Esophagus muscularis mucosa (tissue), 4 donors: ENCODE data around the gene UGT1A10. TPM values are rescaled to one million over a fixed set of nuclear protein-coding genes. Genes with fewer than 3 reads are reported as not detected.

Experiments
- DNase-seq: peaks from one replicate; pipeline ENCODE4 v3.0.0-alpha.2; 2017; ENCODE audit errors: extremely low spot score
- H3K27ac ChIP-seq, 4 donors: fragments of 200-600 bp; sonication (generic); replicated peaks in 1 of 4; 1 replicate in 3 of 4; 2 replicates in 1 of 4; pipeline ENCODE4 v1.5.1; 2016 to 2019; ENCODE audit warnings: mild to moderate bottlenecking in 1 of 4
- H3K27me3 ChIP-seq, 4 donors: fragments of 200-600 bp; sonication (generic); one replicate each; pipeline versions ENCODE4 v1.5.1 to v1.6.0; 2016 to 2019
- H3K36me3 ChIP-seq, 4 donors: fragments of 200-600 bp; sonication (generic); one replicate each; pipeline ENCODE4 v1.5.1; 2016 to 2019
- H3K4me1 ChIP-seq, 4 donors: fragments of 200-600 bp; sonication (generic); one replicate each; pipeline ENCODE4 v1.5.1; 2016 to 2019
- H3K4me3 ChIP-seq, 4 donors: fragments of 200-600 bp; sonication (generic); 1 replicate in 2 of 4; 2 replicates in 2 of 4; pipeline ENCODE4 v1.5.1; 2016 to 2019; ENCODE audit warnings: mild to moderate bottlenecking in 4 of 4, moderate library complexity in 1 of 4
- H3K9me3 ChIP-seq, 4 donors: fragments of 200-600 bp; sonication (generic); 1 replicate in 3 of 4; 2 replicates in 1 of 4; pipeline ENCODE4 v1.5.1; 2016 to 2019
- EP300 ChIP-seq: sonication (generic); formaldehyde crosslinking; IDR thresholded peaks from one replicate; pipeline ENCODE4 v1.6.1; 2017; ENCODE audit warnings: antibody characterized with exemption
- POLR2A ChIP-seq: fragments of 450-650 bp; IDR thresholded peaks from one replicate; pipeline ENCODE4 v1.6.1; 2017; ENCODE audit warnings: antibody characterized with exemption, moderate library complexity, mild to moderate bottlenecking, low read depth
- POLR2AphosphoS5 ChIP-seq, 2 donors: sonication (generic); formaldehyde crosslinking; IDR thresholded peaks; one replicate each; pipeline ENCODE4 v1.6.1; 2017; ENCODE audit warnings: antibody characterized with exemption in 2 of 2
- WGBS: methylation state at CpG from one replicate; pipeline ENCODE4 v1.1.5; 2018; 5-methylcytosine and 5-hydroxymethylcytosine counted together
- intact Hi-C: fragments of 100-400 bp; cut with DNase I; formaldehyde crosslinking; loops from one replicate; pipeline ENCODE4 v1.15.1; 2023
- total RNA-seq, 4 donors: library from RNA; depleted of rRNA; stranded (reverse); fragments of >200 nt; gene quantifications; one replicate each; pipeline versions ENCODE4 v1.1.0 to v1.2.1, GENCODE V29; 2016
- TF ChIP-seq, protein P1 (sequence below), 3 experiments: fragments of 200-600 bp in 2 of 3; fragments of 450-650 bp in 1 of 3; sonication (generic) in 2 of 3; IDR thresholded peaks; one replicate each; pipeline ENCODE4 v1.5.1; 2017 to 2019; ENCODE audit warnings: antibody characterized with exemption in 3 of 3, mild to moderate bottlenecking in 2 of 3, moderate library complexity in 1 of 3

Gene UGT1A10
- total RNA-seq, 4 donors from 2014 or later: not detected

DNA sequence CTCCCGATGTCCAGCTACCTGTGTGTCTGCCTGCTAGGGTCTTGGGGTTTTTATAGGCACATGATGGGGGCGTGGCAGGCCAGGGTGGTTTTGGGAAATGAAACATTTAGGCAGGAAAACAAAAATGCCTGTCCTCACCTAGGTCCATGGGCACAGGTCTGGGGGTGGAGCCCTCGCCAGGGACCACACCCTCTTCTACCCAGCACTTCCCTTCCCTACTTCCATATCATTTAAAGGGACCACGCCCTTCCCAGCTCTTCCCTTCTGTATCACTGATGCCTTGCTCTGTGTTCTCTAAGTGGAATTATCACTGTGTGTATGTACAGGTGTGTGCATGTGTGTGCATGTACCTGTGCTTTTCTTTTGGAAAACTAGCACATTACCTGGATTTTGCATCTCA, 130.2 kb downstream of the UGT1A10 start:
- TF ChIP-seq, protein P1, sequence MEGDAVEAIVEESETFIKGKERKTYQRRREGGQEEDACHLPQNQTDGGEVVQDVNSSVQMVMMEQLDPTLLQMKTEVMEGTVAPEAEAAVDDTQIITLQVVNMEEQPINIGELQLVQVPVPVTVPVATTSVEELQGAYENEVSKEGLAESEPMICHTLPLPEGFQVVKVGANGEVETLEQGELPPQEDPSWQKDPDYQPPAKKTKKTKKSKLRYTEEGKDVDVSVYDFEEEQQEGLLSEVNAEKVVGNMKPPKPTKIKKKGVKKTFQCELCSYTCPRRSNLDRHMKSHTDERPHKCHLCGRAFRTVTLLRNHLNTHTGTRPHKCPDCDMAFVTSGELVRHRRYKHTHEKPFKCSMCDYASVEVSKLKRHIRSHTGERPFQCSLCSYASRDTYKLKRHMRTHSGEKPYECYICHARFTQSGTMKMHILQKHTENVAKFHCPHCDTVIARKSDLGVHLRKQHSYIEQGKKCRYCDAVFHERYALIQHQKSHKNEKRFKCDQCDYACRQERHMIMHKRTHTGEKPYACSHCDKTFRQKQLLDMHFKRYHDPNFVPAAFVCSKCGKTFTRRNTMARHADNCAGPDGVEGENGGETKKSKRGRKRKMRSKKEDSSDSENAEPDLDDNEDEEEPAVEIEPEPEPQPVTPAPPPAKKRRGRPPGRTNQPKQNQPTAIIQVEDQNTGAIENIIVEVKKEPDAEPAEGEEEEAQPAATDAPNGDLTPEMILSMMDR (IDR thresholded peaks at IDR 0.05): no peak
- TF ChIP-seq POLR2AphosphoS5 (IDR thresholded peaks at IDR 0.05) (no peak), EP300 (no peak), POLR2A (no peak)
- H3K9me3 ChIP-seq: no peaks in the 10 kb centered on the region
- H3K4me1 ChIP-seq: no peaks in the 10 kb centered on the region
- H3K27ac ChIP-seq: no peak overlapping the region
- peak; percentile 31 for DNase-seq
- peaks cover 0 to 35% (median 0%) of the 10 kb centered on the region in 4 donors for H3K27me3 ChIP-seq
- H3K36me3 ChIP-seq: no peaks in the 10 kb centered on the region
- 72% methylated on average over 4 of the region's 4 CpGs for WGBS
- H3K4me3 ChIP-seq: no peak overlapping the region
- intact Hi-C loops: no loop called here

GRCh38 chr2:233768076-233768475, 131.8 kb downstream of the UGT1A10 start:
- Histone ChIP-seq H3K4me1 (no peaks in the 10 kb centered on the region), H3K27me3 (peaks cover 0 to 35% (median 0%) of the 10 kb centered on the region in 4 donors), H3K27ac (no peak overlapping the region), H3K4me3 (no peak overlapping the region), H3K36me3 (no peaks in the 10 kb centered on the region), H3K9me3 (no peaks in the 10 kb centered on the region)
- peak; percentile 21 for DNase-seq
- intact Hi-C loops: no loop called here
- WGBS: 70% methylated on average over 4 of the region's 4 CpGs
- no peak for TF ChIP-seq EP300
- TF ChIP-seq, protein P1 (IDR thresholded peaks at IDR 0.05): no peak
- TF ChIP-seq POLR2AphosphoS5 (IDR thresholded peaks at IDR 0.05): no peak
- TF ChIP-seq POLR2A: no peak

DNA sequence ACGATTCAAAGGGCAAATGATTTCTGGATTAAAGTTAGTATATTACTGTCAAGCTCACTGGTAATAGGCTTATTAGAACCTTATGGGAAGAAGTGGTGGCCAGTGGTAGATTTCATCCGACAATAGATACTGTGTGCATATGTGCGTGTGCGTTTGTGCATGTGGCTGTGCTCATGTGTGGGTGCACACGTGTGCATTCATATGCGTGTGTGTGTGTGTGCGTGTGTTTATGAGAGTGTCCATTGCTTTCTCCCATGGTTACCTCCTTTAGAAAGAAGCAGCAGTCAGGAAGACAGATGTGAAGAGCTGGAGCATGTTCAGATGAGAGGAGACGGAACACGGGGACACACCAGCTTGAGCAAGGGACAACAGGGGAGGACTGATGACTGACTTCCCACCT, 133.0 kb downstream of the UGT1A10 start:
- WGBS: 92% methylated on average over 9 of the region's 9 CpGs
- intact Hi-C loops: no loop called here
- TF ChIP-seq, protein P1 (IDR thresholded peaks at IDR 0.05): no peak
- no peak for TF ChIP-seq POLR2A
- TF ChIP-seq POLR2AphosphoS5 (IDR thresholded peaks at IDR 0.05): no peak
- no peak for TF ChIP-seq EP300
- H3K4me3 ChIP-seq: no peak overlapping the region
- H3K27ac ChIP-seq: no peak overlapping the region
- peaks cover 0 to 28% (median 0%) of the 10 kb centered on the region in 4 donors for H3K27me3 ChIP-seq
- no peaks in the 10 kb centered on the region for H3K9me3 ChIP-seq
- no peaks in the 10 kb centered on the region for H3K36me3 ChIP-seq
- no peaks in the 10 kb centered on the region for H3K4me1 ChIP-seq
- DNase-seq: peak; percentile 60

DNA sequence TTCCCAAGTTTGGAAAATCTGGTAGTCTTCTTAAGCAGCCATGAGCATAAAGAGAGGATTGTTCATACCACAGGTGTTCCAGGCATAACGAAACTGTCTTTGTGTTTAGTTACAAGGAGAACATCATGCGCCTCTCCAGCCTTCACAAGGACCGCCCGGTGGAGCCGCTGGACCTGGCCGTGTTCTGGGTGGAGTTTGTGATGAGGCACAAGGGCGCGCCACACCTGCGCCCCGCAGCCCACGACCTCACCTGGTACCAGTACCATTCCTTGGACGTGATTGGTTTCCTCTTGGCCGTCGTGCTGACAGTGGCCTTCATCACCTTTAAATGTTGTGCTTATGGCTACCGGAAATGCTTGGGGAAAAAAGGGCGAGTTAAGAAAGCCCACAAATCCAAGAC, 135.9 kb downstream of the UGT1A10 start:
- DNase-seq: no peak
- no peaks in the 10 kb centered on the region for H3K36me3 ChIP-seq
- peaks cover 0 to 6% (median 0%) of the 10 kb centered on the region in 4 donors for H3K27me3 ChIP-seq
- no peaks in the 10 kb centered on the region for H3K4me1 ChIP-seq
- 91% methylated on average over 16 of the region's 16 CpGs for WGBS
- intact Hi-C loops: no loop called here
- H3K9me3 ChIP-seq: peaks cover 0 to 6% (median under 1%) of the 10 kb centered on the region in 4 donors
- no peak for TF ChIP-seq EP300
- TF ChIP-seq POLR2A: no peak
- TF ChIP-seq, protein P1 (IDR thresholded peaks at IDR 0.05): no peak
- TF ChIP-seq POLR2AphosphoS5 (IDR thresholded peaks at IDR 0.05): no peak
- H3K4me3 ChIP-seq: no peak overlapping the region
- H3K27ac ChIP-seq: no peak overlapping the region

DNA sequence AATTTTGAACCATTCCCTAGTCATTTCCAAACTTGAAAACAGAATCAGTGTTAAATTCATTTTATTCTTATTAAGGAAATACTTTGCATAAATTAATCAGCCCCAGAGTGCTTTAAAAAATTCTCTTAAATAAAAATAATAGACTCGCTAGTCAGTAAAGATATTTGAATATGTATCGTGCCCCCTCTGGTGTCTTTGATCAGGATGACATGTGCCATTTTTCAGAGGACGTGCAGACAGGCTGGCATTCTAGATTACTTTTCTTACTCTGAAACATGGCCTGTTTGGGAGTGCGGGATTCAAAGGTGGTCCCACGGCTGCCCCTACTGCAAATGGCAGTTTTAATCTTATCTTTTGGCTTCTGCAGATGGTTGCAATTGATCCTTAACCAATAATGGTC, 136.3 kb downstream of the UGT1A10 start:
- peak; percentile 60 for DNase-seq
- intact Hi-C loops: no loop called here

More for the DNA sequence above, 136.3 kb downstream of the UGT1A10 start:
- WGBS: 89% methylated on average over 4 of the region's 5 CpGs
- no peak for TF ChIP-seq POLR2AphosphoS5 (IDR thresholded peaks at IDR 0.05)
- TF ChIP-seq POLR2A: no peak
- no peak for TF ChIP-seq EP300
- TF ChIP-seq, protein P1 (IDR thresholded peaks at IDR 0.05): no peak
- H3K4me1 ChIP-seq: no peaks in the 10 kb centered on the region
- peaks cover 0 to 6% (median 3%) of the 10 kb centered on the region in 4 donors for H3K9me3 ChIP-seq
- H3K4me3 ChIP-seq: no peak overlapping the region
- peaks cover 0 to 6% (median 0%) of the 10 kb centered on the region in 4 donors for H3K27me3 ChIP-seq
- no peaks in the 10 kb centered on the region for H3K36me3 ChIP-seq
- H3K27ac ChIP-seq: no peak overlapping the region
